Measurements from ENCODE around the gene ARL10. TPM values are rescaled to one million over a fixed set of nuclear protein-coding genes. Genes with fewer than 3 reads are reported as not detected.

Gene ARL10
- total RNA-seq, 6 donors from 2014 or later, result 2.7 to 7.8 (median 4.1) TPM

DNA sequence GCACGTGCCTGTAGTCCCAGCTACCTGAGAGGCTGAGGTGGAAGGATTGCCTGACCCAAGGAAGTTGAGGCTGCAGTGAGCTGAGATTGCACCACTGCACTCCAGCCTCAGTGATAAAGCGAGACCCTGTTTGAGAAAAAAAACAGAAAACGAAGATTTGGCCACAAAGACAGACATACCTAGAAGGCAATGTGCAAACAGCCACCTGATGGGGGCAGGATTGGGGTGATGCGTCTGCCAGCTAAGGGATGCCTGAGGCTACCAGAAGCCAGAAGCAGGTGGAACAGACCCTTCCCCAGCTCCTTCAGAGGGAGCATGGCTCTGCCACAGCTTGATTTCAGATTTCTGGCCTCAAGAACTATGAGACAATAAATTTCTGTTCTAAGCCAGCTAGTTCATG, 26.2 kb downstream of the ARL10 start:
- ATAC-seq (ENCODE audit: low FRiP score in 2 of 2) (no peak), DNase-seq (no peak)
- H3K4me1 ChIP-seq, result peaks cover 15 to 34% (median 20%) of the 10 kb centered on the region in 4 donors
- H3K36me3 ChIP-seq, result peaks cover 0 to 52% (median 33%) of the 10 kb centered on the region in 4 donors
- H3K27me3 ChIP-seq, result no peaks in the 10 kb centered on the region
- TF ChIP-seq, protein P1, sequence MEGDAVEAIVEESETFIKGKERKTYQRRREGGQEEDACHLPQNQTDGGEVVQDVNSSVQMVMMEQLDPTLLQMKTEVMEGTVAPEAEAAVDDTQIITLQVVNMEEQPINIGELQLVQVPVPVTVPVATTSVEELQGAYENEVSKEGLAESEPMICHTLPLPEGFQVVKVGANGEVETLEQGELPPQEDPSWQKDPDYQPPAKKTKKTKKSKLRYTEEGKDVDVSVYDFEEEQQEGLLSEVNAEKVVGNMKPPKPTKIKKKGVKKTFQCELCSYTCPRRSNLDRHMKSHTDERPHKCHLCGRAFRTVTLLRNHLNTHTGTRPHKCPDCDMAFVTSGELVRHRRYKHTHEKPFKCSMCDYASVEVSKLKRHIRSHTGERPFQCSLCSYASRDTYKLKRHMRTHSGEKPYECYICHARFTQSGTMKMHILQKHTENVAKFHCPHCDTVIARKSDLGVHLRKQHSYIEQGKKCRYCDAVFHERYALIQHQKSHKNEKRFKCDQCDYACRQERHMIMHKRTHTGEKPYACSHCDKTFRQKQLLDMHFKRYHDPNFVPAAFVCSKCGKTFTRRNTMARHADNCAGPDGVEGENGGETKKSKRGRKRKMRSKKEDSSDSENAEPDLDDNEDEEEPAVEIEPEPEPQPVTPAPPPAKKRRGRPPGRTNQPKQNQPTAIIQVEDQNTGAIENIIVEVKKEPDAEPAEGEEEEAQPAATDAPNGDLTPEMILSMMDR (IDR thresholded peaks at IDR 0.05), result no peak
- TF ChIP-seq POLR2AphosphoS5 (IDR thresholded peaks at IDR 0.05) (no peak), POLR2A (IDR thresholded peaks at IDR 0.05) (no peak), EP300 (IDR thresholded peaks at IDR 0.05) (no peak)
- no peak overlapping the region for H3K27ac ChIP-seq
- no peak overlapping the region for H3K4me3 ChIP-seq
- H3K9me3 ChIP-seq, result no peaks in the 10 kb centered on the region
- WGBS, 2 donors, result 97 to 98% methylated on average over 4 of the region's 4 CpGs

DNA sequence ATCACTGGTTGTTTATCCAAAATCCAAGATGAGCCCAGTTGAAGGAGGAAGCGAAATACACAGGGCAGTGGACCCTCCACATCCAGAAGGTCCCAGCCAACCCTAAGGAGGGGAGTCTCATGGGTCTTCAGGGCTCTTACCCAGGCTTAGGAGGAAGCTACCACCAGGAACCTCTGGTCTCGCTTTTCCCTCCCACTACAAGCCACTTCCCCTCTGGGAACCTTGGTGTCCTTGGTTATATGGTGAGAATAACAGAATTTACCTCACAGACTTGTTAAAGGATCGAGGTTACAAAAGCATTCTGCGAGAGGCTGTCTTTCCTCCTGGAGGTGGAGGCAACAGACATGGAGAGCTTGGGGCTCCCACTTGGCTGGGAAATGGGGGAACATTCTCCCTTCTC, 26.7 kb downstream of the ARL10 start:
- peaks cover 0 to 58% (median 35%) of the 10 kb centered on the region in 4 donors for H3K36me3 ChIP-seq

DNA sequence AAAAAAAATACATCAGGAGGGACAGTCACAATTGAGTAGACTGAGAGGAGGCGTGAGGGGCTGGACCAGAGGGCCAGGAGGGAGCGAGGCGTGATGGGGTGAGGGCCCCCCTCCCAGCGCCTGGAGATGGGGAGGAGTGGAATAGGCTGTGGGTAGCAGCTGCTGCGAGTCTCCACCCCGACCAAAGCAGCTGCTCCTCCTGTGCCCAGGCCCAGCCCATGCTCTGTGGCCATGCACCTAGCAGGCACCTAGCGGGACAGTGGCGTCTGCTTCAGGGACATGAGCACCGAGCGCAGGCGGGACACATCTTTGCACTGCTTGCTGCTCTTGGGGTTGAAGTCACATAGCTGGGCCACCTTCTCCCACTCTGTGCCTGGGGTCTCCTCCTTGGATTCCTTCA, 27.2 kb downstream of the ARL10 start:
- Histone ChIP-seq H3K4me1 (peaks cover 7 to 23% (median 13%) of the 10 kb centered on the region in 4 donors), H3K4me3 (no peak overlapping the region), H3K27me3 (no peaks in the 10 kb centered on the region), H3K27ac (no peak overlapping the region), H3K9me3 (no peaks in the 10 kb centered on the region), H3K36me3 (peaks cover 0 to 61% (median 36%) of the 10 kb centered on the region in 4 donors)
- WGBS, 2 donors, result 94 to 98% methylated on average over 6 to 11 of the region's 11 CpGs
- TF ChIP-seq POLR2A (IDR thresholded peaks at IDR 0.05), result no peak
- no peak for TF ChIP-seq POLR2AphosphoS5 (IDR thresholded peaks at IDR 0.05)
- TF ChIP-seq, protein P1 (IDR thresholded peaks at IDR 0.05), result no peak
- no peak for TF ChIP-seq EP300 (IDR thresholded peaks at IDR 0.05)
- peak in 1 of 2 donors; percentile 70 for DNase-seq
- no peak for ATAC-seq (ENCODE audit: low FRiP score in 2 of 2)

More for the DNA sequence above, 26.7 kb downstream of the ARL10 start:
- Histone ChIP-seq H3K4me1 (peaks cover 12 to 28% (median 18%) of the 10 kb centered on the region in 4 donors), H3K27ac (no peak overlapping the region), H3K27me3 (no peaks in the 10 kb centered on the region), H3K4me3 (no peak overlapping the region), H3K9me3 (no peaks in the 10 kb centered on the region)
- 68 to 74% methylated on average over 4 of the region's 4 CpGs for WGBS, 2 donors
- TF ChIP-seq, protein P1 (IDR thresholded peaks at IDR 0.05), result no peak
- TF ChIP-seq POLR2AphosphoS5 (IDR thresholded peaks at IDR 0.05), result no peak
- TF ChIP-seq EP300 (IDR thresholded peaks at IDR 0.05), result no peak
- no peak for TF ChIP-seq POLR2A (IDR thresholded peaks at IDR 0.05)
- DNase-seq (no peak), ATAC-seq (ENCODE audit: low FRiP score in 2 of 2) (no peak)

DNA sequence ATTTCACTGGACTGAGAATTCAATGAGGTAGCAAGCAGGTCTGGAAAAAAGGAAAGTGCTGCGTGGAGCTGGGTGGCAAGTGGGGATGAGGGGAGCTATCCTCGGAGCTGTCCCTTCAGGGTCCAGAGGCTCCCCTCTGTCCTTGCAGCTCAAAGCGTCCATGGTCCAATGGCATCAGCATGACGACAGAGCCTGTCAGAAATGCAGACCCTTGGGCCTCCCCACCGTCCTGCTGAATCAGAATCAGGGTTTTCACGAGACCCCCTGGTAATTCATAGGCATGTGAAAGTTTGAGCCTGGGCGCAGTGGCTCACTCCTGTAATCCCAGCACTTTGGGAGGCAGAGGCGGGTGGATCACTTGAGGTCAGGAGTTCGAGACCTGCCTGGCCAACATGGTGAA, 28.8 kb downstream of the ARL10 start:
- 90 to 94% methylated on average over 6 to 9 of the region's 9 CpGs for WGBS, 2 donors
- TF ChIP-seq, protein P1 (IDR thresholded peaks at IDR 0.05), result no peak
- TF ChIP-seq POLR2AphosphoS5 (IDR thresholded peaks at IDR 0.05) (no peak), EP300 (IDR thresholded peaks at IDR 0.05) (no peak), POLR2A (IDR thresholded peaks at IDR 0.05) (no peak)
- ATAC-seq (ENCODE audit: low FRiP score in 2 of 2) (no peak), DNase-seq (no peak)
- no peak overlapping the region for H3K27ac ChIP-seq
- peaks cover 0 to 72% (median 39%) of the 10 kb centered on the region in 4 donors for H3K36me3 ChIP-seq
- H3K27me3 ChIP-seq, result no peaks in the 10 kb centered on the region
- peaks cover 5 to 15% (median 9%) of the 10 kb centered on the region in 4 donors for H3K4me1 ChIP-seq
- no peak overlapping the region for H3K4me3 ChIP-seq
- H3K9me3 ChIP-seq, result no peaks in the 10 kb centered on the region
